BJ (cell line): Measurements from ENCODE around the gene PCNX2. TPM values are rescaled to one million over a fixed set of nuclear protein-coding genes. Genes with fewer than 3 reads are reported as not detected.

ENCODE experiments used
- CTCF ChIA-PET: fragments of 350-600 bp; formaldehyde crosslinking; extraction: SDS; loops from one replicate; lab custom pipeline; 2021; ENCODE audit warnings: antibody characterized with exemption, inconsistent platforms; lab: Yijun Ruan, JAX
- POLR2A ChIA-PET: fragments of 300-600 bp; sonication (Branson Sonifier 250); formaldehyde crosslinking; extraction: SDS; loops from one replicate; lab custom pipeline; 2021; ENCODE audit warnings: antibody characterized with exemption; lab: Charles Lee
- DNase-seq: peaks from one replicate; pipeline ENCODE4 v3.0.0-alpha.2; 2011; ENCODE audit warnings: low read depth
- H3K27me3 ChIP-seq: 2 replicates; pipeline ENCODE4 v1.6.0; 2011; ENCODE audit warnings: low read length; ENCODE audit not compliant: control insufficient read depth, insufficient read depth
- H3K36me3 ChIP-seq: 2 replicates; pipeline ENCODE4 v1.5.1; 2011; ENCODE audit warnings: low read length; ENCODE audit not compliant: control insufficient read depth, insufficient read depth
- H3K4me3 ChIP-seq: 2 replicates; pipeline ENCODE4 v1.5.1; 2011; ENCODE audit warnings: low read depth, mild to moderate bottlenecking, control low read depth, low read length
- CTCF ChIP-seq: IDR thresholded peaks from 2 replicates; pipeline ENCODE4 v1.5.1; 2011; ENCODE audit warnings: low read depth, mild to moderate bottlenecking, control low read depth, inconsistent platforms, low read length, moderate library complexity; ENCODE audit not compliant: insufficient read depth
- polyA plus RNA-seq: library from polyadenylated mRNA; depleted of rRNA; stranded (reverse); fragments of >200 nt; gene quantifications from 2 replicates; pipeline ENCODE4 v1.2.3, GENCODE V29; 2011

PCNX2 gene
- polyA plus RNA-seq, 1 experiment, result 10.1 TPM

GRCh38 chr1:232966663-232967062, 328.9 kb downstream of the PCNX2 start:
- no peak for TF ChIP-seq CTCF
- CTCF ChIA-PET, result interaction anchor here (0.8 to 1.3 kb wide), 2 partner anchors 12 to 13 kb away, joined by 3 read pairs; no protein-coding TSS in a partner anchor
- Histone ChIP-seq H3K27me3 (no peaks in the 10 kb centered on the region), H3K36me3 (peaks cover 6% of the 10 kb centered on the region), H3K4me3 (no peak overlapping the region)
- POLR2A ChIA-PET, result no interaction called here
- DNase-seq, result no peak

DNA sequence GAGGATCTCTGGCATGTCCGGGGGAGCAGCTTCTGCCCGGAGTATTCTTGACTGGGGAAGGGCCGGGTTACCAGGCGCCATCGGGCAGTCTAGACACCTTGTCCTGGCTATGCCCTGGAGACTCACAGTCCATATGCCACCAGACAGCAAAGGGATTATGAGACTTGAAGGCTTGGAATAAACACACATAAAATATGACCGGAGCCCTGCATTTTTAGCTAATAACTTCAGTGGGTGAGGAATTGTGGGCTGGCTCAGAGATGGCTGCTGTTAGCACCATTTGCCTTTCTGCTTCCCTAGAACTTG, 329.7 kb downstream of the PCNX2 start:
- Histone ChIP-seq H3K4me3 (no peak overlapping the region), H3K36me3 (peaks cover 4% of the 10 kb centered on the region), H3K27me3 (no peaks in the 10 kb centered on the region)
- no peak for TF ChIP-seq CTCF
- ChIA-PET CTCF (interaction anchor here (0.8 to 1.2 kb wide), 2 partner anchors 10 to 12 kb away, joined by 3 to 4 read pairs; no protein-coding TSS in a partner anchor), POLR2A (no interaction called here)
- no peak for DNase-seq

DNA sequence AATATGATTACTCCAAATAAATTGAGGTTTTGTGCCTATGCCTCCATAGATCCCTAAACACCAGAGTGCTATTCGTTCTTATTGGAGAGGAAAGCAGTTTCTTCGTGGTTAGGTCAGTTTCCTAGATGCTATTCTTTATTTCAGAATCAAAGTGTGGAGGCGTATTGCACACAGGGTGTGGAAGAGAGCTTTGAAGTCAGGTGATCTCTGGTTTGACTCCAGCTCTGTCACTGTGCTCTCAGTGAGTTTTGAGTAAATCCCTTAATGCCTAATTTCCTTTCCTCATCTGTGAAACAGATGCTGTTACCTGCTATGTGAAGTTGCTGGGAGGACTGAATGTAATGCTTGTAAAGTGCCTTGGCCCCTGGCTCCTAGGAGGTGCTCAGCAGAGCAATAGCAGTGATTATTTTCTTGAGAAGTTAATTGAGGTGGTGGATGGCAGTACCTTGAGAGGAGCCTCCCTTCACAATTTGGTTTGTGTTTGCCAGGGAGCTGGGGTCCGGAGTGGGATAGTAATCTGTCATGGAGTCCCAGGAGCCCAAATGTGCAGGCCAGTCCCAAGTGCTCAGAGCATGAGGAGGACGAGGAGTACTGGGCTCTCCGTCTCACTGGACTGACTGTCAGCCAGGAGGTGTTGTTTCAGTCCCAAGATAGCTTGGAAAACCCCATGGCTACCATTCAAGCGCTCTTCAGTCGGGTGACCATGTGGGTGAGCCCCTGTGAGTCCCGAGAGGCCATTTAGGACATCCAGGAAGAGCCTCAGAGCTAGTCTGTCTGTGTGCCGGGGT, 330.2 kb downstream of the PCNX2 start:
- no peak for DNase-seq
- CTCF ChIA-PET, result interaction anchor here (1.2 to 1.6 kb wide), 2 partner anchors 9 to 12 kb away, joined by 4 to 5 read pairs; no protein-coding TSS in a partner anchor
- Histone ChIP-seq H3K4me3 (no peak overlapping the region), H3K36me3 (peaks cover 2% of the 10 kb centered on the region; the same call in 1 of the 2 replicates), H3K27me3 (no peaks in the 10 kb centered on the region)
- POLR2A ChIA-PET, result no interaction called here
- TF ChIP-seq CTCF, result no peak

- Histone ChIP-seq H3K36me3 (peaks cover 2% of the 10 kb centered on the region; the same call in 1 of the 2 replicates), H3K4me3 (no peak overlapping the region), H3K27me3 (no peaks in the 10 kb centered on the region)
- no peak for TF ChIP-seq CTCF
- CTCF ChIA-PET, result interaction anchor here (1.6 kb wide), 1 partner anchor 12 kb away, joined by 5 read pairs; no protein-coding TSS in a partner anchor
- DNase-seq, result no peak
- POLR2A ChIA-PET, result no interaction called here
These were observed 330.9 kb downstream of the PCNX2 start for GRCh38 chr1:232964601-232965000.
